Prostate gland (tissue), 2 donors: Measurements from ENCODE around the gene CLASP1.

ENCODE experiments used
- CTCF ChIP-seq, 4 experiments: fragments of 200-600 bp in 2 of 4; fragments of 450-650 bp in 2 of 4; sonication (generic) in 2 of 4; IDR thresholded peaks; 1 replicate in 3 of 4; 2 replicates in 1 of 4; pipeline ENCODE4 v1.5.1; 2016 to 2019; ENCODE audit warnings: antibody characterized with exemption in 4 of 4, mild to moderate bottlenecking in 2 of 4, moderate library complexity in 2 of 4
- POLR2A ChIP-seq: fragments of 450-650 bp; IDR thresholded peaks from one replicate; pipeline ENCODE4 v1.6.1; 2016; ENCODE audit warnings: antibody characterized with exemption, mild to moderate bottlenecking
- POLR2AphosphoS5 ChIP-seq: sonication (generic); formaldehyde crosslinking; IDR thresholded peaks from one replicate; pipeline ENCODE4 v1.6.1; 2017; ENCODE audit warnings: antibody characterized with exemption

GRCh38 chr2:121362774-121363173 lies 286.5 kb downstream of the CLASP1 start:
- no peak for TF ChIP-seq POLR2AphosphoS5
- no peak for TF ChIP-seq CTCF (IDR thresholded peaks at IDR 0.05)
- TF ChIP-seq POLR2A: no peak
